ENCODE data around the gene DBX1.
"Not testable (repeated sequence)": the region's sequence is repeated elsewhere in the genome, so short reads cannot be mapped to it uniquely, and the experiment has no call there.

DBX1 gene

GRCh38 chr11:20160425-20161229, at the start of gene DBX1:
Gene DBX1, minus strand, starts transcription at chr11:20160475. Its CDS starts 151 bp downstream, at chr11:20160324.
- no peak for DNase-seq (ENCODE audit: low spot score)

GRCh38 chr11:20208622-20209111, 48.4 kb upstream of the DBX1 start:
- no peak for DNase-seq (ENCODE audit: low spot score)

GRCh38 chr11:20207781-20208621, 47.7 kb upstream of the DBX1 start:
- no peak for DNase-seq (ENCODE audit: low spot score)

- DNase-seq (ENCODE audit: low spot score): no peak
Observed at GRCh38 chr11:20205807-20206206, 45.5 kb upstream of the DBX1 start.

GRCh38 chr11:20204681-20205080, 44.4 kb upstream of the DBX1 start:
- DNase-seq (ENCODE audit: low spot score): no peak

GRCh38 chr11:20203831-20204230, 43.6 kb upstream of the DBX1 start:
- DNase-seq (ENCODE audit: low spot score): no peak

- no peak for DNase-seq (ENCODE audit: low spot score)
Observed at GRCh38 chr11:20201231-20201630, 41.0 kb upstream of the DBX1 start.

- DNase-seq (ENCODE audit: low spot score): not testable (repeated sequence)
Observed at GRCh38 chr11:20200331-20200955, 40.2 kb upstream of the DBX1 start.

GRCh38 chr11:20197881-20198280, 37.6 kb upstream of the DBX1 start:
- no peak for DNase-seq (ENCODE audit: low spot score)

GRCh38 chr11:20194470-20194869, 34.2 kb upstream of the DBX1 start:
- no peak for DNase-seq (ENCODE audit: low spot score)

GRCh38 chr11:20193307-20193706, 33.0 kb upstream of the DBX1 start:
- DNase-seq (ENCODE audit: low spot score): no peak

GRCh38 chr11:20192641-20193040, 32.4 kb upstream of the DBX1 start:
- DNase-seq (ENCODE audit: low spot score): no peak

GRCh38 chr11:20192151-20192550, 31.9 kb upstream of the DBX1 start:
- no peak for DNase-seq (ENCODE audit: low spot score)

- no peak for DNase-seq (ENCODE audit: low spot score)
Observed at GRCh38 chr11:20178976-20179375, 18.7 kb upstream of the DBX1 start.

GRCh38 chr11:20177136-20177535, 16.9 kb upstream of the DBX1 start:
- no peak for DNase-seq (ENCODE audit: low spot score)

- no peak for DNase-seq (ENCODE audit: low spot score)
Observed at GRCh38 chr11:20172721-20173447, 12.6 kb upstream of the DBX1 start.

- no peak for DNase-seq (ENCODE audit: low spot score)
Observed at GRCh38 chr11:20163783-20164481, 3.7 kb upstream of the DBX1 start.

- DNase-seq (ENCODE audit: low spot score): no peak
Observed at GRCh38 chr11:20162824-20163782, 2.8 kb upstream of the DBX1 start.

GRCh38 chr11:20161923-20162744, 1.9 kb upstream of the DBX1 start:
- no peak for DNase-seq (ENCODE audit: low spot score)

Measured in COLO829 (cell line).